HG02938 (cell line): ENCODE data around the gene SLC25A22.

ENCODE experiments used
- ATAC-seq: cut with Tn5 transposase; IDR thresholded peaks from one replicate; pipeline ENCODE4 v1.9.1; 2021; ENCODE audit warnings: mild to moderate bottlenecking, moderate library complexity; ENCODE audit not compliant: unreplicated experiment

Gene SLC25A22

DNA sequence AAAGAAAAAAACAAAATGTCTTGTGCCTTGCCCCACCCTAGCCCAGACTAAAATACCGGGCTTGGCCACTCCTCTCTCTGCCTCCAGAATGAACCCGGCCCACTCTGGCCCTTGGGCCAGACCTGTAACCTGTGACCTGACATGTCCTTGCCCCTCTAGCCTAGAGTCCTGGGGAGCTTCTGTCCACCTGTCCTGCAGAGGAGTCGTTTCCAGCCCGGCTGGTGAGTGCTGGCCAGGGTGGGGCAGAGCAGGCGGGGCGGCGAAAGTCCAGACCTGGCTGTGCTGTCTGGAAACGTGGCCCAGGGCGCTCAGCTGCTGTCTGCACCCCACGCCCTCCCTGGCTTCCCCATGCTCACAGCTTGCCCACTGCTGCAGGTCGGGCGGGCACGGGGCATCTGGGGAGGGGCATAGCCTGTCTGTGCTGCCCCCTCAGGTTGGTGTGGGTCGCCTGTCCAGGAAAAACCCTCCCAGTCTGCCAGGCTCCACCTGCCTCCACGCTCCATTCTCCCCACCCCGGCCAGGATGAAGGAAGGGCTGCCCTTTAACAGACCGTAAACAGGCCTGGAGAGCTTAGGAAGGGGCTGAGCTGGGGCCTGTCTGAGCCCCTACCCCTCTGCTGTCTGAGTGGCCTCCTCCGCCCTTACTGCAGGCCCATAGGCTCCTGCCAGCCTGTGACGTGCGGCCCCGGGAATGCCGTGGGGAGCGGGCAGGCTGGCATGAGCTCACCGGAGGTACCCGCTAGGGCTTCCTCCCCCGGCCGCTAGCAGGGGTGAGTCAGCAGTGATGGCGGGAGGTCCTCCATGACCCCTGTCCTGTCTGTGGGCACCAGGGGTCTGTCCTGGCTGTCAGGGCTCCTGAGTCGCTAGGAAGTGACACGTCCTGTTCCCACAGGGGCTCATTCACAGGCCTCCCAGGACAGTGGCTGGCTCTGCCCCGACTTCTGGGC is 36.6 kb upstream of the SLC25A22 start:
- ATAC-seq: no peak

DNA sequence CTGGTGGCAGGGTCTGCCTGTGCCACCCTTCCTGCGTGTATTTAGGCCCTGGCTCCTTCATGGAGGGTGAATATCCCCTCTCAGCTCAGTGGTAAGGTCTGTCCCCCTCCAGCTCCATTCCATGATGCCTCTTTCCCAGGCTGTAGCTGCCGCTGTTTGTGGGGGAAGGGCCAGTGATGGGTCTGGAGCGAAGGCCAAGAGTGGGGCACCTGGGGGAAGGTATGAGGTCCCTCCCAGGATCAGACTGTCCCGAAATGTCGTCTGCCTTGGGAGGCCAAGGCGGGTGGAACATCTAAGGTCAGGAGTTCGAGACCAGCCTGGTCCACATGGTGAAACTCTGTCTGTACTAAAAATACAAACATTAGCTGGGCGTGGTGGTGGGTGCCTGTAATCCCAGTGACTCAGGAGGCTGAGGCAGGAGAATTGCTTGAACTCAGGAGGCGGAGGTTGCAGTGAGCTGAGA is 35.8 kb upstream of the SLC25A22 start:
- ATAC-seq: no peak

DNA sequence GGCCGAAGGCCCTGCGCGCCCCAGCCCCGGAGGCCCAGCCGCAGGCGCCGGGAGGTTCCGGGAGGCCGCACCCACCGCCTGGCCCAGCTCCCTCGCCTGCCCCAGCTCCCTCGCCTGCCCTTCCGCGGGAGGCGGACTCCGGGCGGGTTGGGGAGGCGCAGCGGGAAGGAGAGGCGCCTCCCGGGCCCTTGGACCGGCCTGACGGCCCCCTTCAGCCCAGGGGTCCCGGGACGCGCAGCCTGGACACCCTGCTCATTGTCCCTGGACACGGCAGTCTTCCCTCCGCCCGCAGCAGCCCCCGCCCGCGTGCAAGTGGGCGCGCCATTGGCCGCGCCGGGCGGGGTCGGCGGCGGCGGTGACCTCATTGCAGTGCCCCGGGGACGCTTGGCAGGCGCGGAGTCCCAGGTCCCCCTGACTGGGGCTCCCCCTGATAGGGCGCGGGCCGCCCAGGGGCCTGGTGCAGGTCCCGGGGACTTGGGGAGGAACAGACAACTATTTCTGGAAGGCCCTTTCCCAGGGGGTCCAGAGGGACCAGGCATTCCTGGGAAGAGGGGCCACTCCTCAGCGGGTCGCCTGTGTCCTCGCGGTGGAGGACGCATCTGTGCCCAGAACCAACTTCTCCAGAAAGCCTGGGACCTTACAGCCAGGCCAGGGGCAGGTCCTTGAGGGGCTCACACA is 35.2 kb upstream of the SLC25A22 start:
- ATAC-seq: no peak

DNA sequence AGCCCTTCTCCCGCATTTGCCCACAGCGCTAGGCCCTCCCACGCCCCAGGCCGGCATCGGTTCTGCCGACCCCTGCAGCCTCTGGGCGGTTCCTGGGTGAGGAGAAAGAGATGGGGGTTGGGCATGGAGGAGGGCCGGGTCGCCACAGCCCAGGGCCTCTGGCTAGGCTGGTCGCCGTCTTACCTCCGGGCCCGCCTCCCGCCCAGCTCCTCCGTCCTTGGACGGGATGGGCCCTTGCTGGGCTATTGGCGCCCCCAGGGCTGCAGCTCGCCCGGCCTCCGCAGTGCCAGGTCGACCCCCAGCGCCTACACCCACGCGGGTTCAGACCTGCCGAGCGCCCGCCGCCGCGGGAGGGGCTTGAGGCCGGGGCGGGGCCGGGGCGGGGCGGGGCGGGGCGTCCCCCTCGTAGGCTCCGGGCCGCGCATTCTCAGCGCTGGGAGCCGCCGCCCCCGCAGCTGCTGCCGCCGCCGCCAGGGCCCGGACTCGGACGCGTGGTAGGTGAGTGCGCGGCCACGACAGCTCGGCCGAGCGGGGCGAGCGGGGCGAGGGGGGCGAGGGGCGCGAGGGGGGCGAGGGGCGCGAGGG is 34.5 kb upstream of the SLC25A22 start, which contains the start of gene CD151:
CD151 (plus strand) TSS at position 424 of the 585 bp plus-strand sequence. CDS start 3,118 bp downstream, outside the sequence.
- no peak for ATAC-seq

GRCh38 chr11:831961-832528 is 34.0 kb upstream of the SLC25A22 start:
- no peak for ATAC-seq

DNA sequence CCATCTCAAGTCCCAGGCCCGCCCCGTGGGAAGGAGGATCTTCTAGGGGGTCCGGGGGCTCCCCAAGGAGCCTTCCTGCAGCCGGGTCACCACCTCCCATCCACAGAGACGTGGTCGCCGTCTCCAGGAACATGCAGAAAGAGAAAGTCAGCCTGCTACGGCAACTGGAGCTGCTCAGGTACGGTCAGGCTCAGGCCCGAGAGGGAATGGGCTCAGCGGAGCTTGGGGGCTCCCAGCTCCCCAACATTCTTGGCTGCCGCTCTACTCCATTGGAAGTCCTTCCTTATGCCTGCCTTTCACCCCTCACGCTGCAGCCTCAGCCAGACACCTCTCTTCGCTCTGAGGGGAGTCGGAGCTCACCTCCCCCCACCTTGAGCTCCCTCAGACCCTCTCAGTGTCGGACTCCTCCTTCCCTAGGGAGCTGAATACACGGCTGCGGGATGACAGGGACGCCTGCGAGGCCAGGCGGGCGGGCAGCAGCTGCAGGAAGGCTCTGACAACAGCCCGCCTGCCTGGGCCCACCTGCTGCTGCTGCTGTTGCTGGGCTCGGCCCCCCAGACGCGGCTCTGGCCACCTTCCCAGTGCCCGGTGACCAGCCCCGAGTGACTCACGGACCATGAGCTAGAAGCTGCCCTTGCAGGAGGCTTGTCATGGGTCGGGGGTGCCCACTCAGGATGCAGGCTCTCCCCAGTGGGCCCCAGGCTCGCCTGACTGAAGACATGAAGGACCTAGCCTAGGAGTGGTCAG is 33.2 kb upstream of the SLC25A22 start:
- ATAC-seq: no peak

DNA sequence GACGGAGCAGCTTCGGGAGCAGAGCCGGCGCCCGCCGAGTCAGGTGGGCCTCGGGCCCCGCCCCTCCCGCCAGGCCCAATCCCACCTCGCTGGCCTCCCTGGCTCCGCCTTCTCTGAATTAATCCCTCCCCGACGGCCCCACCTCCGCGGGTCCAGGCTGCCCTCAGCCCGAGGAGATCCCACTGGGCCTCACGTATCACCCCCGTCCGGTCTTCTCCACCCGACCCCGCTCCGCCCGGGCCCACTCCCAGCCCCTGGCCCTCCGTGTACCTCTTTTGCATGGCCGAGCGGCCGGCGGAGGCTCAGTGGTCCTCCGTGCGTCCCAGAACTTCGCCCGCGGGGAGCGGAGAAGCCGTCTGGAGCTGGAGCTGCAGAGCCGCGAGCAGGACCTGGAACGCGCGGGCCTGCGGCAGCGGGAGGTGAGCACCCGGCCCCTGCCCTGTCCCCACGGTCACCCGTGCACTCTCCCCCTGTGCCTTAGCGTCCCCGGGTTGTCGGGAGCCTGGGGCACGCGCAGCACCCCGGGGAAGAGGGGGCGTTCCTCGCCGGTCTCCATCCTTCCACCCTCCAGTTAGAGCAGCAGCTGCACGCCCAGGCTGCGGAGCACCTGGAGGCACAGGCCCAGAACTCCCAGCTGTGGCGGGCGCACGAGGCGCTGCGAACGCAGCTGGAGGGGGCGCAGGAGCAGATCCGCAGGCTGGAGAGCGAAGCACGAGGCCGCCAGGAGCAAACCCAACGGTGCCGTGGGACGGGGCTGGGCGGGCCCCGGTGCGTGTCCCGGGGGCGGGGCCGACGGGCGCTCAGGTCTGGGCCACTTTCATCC is 32.4 kb upstream of the SLC25A22 start:
- no peak for ATAC-seq

DNA sequence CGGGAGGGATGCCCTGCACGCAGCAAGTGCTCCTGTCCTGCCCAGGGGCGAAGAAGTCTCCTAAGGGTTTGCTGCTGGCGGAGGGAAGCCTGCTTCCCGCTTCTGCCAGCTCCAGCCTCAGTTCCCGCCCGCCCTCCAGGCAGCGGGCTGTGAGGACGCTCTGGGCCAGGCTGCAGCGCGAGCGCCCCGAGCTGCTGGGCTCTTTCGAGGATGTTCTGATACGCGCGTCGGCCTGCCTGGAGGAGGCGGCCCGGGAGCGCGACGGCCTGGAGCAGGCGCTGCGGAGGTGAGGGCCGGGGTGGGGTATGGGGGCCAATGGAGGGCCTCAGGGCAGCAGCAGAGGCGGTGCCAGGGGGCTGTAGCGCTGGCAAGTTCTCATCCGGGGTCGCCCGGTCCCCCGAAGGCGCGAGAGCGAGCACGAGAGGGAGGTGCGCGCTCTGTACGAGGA is 31.8 kb upstream of the SLC25A22 start:
- no peak for ATAC-seq

- ATAC-seq: no peak
Measured at GRCh38 chr11:829176-829846, 31.2 kb upstream of the SLC25A22 start.

- no peak for ATAC-seq
Measured at GRCh38 chr11:828506-829175, 30.6 kb upstream of the SLC25A22 start.

GRCh38 chr11:827897-828192 is 29.8 kb upstream of the SLC25A22 start, which contains the start of gene CRACR2B:
TSS of gene CRACR2B (plus strand) at chr11:827919. CDS start at chr11:828608, 689 bp downstream.
- ATAC-seq: no peak

GRCh38 chr11:827146-827896 is 29.2 kb upstream of the SLC25A22 start:
- no peak for ATAC-seq

DNA sequence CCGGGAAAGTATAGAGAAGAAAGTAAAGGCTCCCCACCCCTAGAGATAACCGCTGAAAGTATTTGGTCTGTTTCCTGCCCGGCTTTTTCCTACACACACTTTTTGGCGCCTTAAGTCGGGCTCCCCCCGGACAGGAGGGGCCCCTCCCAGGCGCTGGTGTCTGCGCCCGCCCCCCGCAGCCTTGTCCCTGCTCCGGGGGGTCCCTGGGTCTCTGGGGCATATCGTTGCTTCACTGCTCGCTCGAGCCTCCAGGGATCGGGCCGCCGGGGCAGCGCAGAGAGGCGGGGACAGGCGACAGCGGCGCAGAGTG is 28.7 kb upstream of the SLC25A22 start:
- no peak for ATAC-seq

GRCh38 chr11:826227-826621 is 28.1 kb upstream of the SLC25A22 start:
- no peak for ATAC-seq

- no peak for ATAC-seq
Measured at GRCh38 chr11:825366-826226, 27.5 kb upstream of the SLC25A22 start.

DNA sequence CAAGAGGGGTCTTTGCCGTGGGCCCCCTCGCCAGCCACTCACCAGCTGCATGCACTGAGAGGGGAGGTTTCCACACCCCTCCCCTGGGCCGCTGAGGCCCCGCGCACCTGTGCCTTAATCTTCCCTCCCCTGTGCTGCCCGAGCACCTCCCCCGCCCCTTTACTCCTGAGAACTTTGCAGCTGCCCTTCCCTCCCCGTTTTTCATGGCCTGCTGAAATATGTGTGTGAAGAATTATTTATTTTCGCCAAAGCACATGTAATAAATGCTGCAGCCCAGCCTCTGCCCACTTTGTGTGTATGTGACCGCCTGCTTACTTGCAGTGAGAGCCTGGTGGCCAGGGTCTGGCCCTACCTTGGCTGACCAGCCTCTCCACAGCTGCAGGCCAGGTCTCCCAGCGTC is 26.9 kb upstream of the SLC25A22 start:
- no peak for ATAC-seq

GRCh38 chr11:824292-824880 is 26.3 kb upstream of the SLC25A22 start:
- no peak for ATAC-seq
